H9 (cell line): ENCODE results near the gene PSMA3. TPM values are rescaled to one million over a fixed set of nuclear protein-coding genes. Genes with fewer than 3 reads are reported as not detected.

ENCODE experiments used
- DNase-seq: peaks from one replicate; pipeline ENCODE4 v3.0.0-alpha.2; 2017
- H2AFZ ChIP-seq: one replicate; pipeline ENCODE4 v1.6.1; 2013; ENCODE audit warnings: mild to moderate bottlenecking, low read length, control low read depth, moderate library complexity
- H2AK5ac ChIP-seq: 2 replicates; pipeline ENCODE4 v1.6.1; 2013; ENCODE audit warnings: low read length, control low read depth, mixed read lengths; ENCODE audit not compliant: insufficient read length
- H2BK120ac ChIP-seq: one replicate; pipeline ENCODE4 v1.6.1; 2013; ENCODE audit warnings: low read depth, mild to moderate bottlenecking, low read length, control low read depth, inconsistent platforms; ENCODE audit not compliant: poor library complexity, severe bottlenecking
- H2BK12ac ChIP-seq: 2 replicates; pipeline ENCODE4 v1.6.1; 2013; ENCODE audit warnings: low read length, control low read depth, mixed read lengths, low read depth; ENCODE audit not compliant: insufficient read length
- H2BK15ac ChIP-seq: 2 replicates; pipeline ENCODE4 v1.6.1; 2013; ENCODE audit warnings: low read depth, low read length, control low read depth
- H2BK20ac ChIP-seq: one replicate; pipeline ENCODE4 v1.6.1; 2013; ENCODE audit warnings: low read depth, mild to moderate bottlenecking, low read length, control low read depth, inconsistent platforms; ENCODE audit not compliant: poor library complexity, severe bottlenecking
- H2BK5ac ChIP-seq: 2 replicates; pipeline ENCODE4 v1.6.1; 2013; ENCODE audit warnings: low read length, control low read depth, mixed read lengths; ENCODE audit not compliant: insufficient read length
- H3K14ac ChIP-seq: 2 replicates; pipeline ENCODE4 v1.6.1; 2013; ENCODE audit warnings: low read length, control low read depth; ENCODE audit not compliant: insufficient read depth
- H3K18ac ChIP-seq: 2 replicates; pipeline ENCODE4 v1.6.1; 2013; ENCODE audit warnings: low read depth, mild to moderate bottlenecking, mixed read lengths, low read length, control low read depth; ENCODE audit not compliant: insufficient read length
- H3K23ac ChIP-seq: 2 replicates; pipeline ENCODE4 v1.6.1; 2013; ENCODE audit warnings: low read length, control low read depth, mixed read lengths, low read depth; ENCODE audit not compliant: insufficient read length
- H3K23me2 ChIP-seq: 2 replicates; pipeline ENCODE4 v1.6.1; 2013; ENCODE audit warnings: low read depth, mild to moderate bottlenecking, mixed read lengths, low read length, control low read depth; ENCODE audit not compliant: insufficient read length, poor library complexity, severe bottlenecking
- H3K27ac ChIP-seq: 2 replicates; pipeline ENCODE4 v1.5.1; 2013; ENCODE audit warnings: low read length, control low read depth, mixed read lengths, low read depth; ENCODE audit not compliant: insufficient read length
- H3K27me3 ChIP-seq: 2 replicates; pipeline ENCODE4 v1.6.1; 2013; ENCODE audit warnings: low read length, control low read depth, inconsistent platforms; ENCODE audit not compliant: insufficient read depth
- H3K4ac ChIP-seq: 2 replicates; pipeline ENCODE4 v1.6.1; 2013; ENCODE audit warnings: low read depth, mild to moderate bottlenecking, control low read depth, inconsistent platforms, low read length, moderate library complexity
- H3K4me1 ChIP-seq: 2 replicates; pipeline ENCODE4 v1.6.1; 2013; ENCODE audit warnings: low read length, control low read depth, inconsistent platforms; ENCODE audit not compliant: insufficient read depth
- H3K4me2 ChIP-seq: 2 replicates; pipeline ENCODE4 v1.6.1; 2013; ENCODE audit warnings: low read length, control low read depth, mixed read lengths; ENCODE audit not compliant: insufficient read length, insufficient read depth
- H3K56ac ChIP-seq: 2 replicates; pipeline ENCODE4 v1.6.1; 2013; ENCODE audit warnings: low read depth, mild to moderate bottlenecking, mixed read lengths, low read length, control low read depth; ENCODE audit not compliant: insufficient read length
- H3K79me1 ChIP-seq: 2 replicates; pipeline ENCODE4 v1.6.1; 2013; ENCODE audit warnings: low read depth, mild to moderate bottlenecking, moderate library complexity, low read length, control low read depth, inconsistent platforms; ENCODE audit not compliant: insufficient read depth, poor library complexity, severe bottlenecking
- H3K79me2 ChIP-seq: 2 replicates; pipeline ENCODE4 v1.6.1; 2013; ENCODE audit warnings: low read length, control low read depth, inconsistent platforms; ENCODE audit not compliant: insufficient read depth
- H3K9ac ChIP-seq: 2 replicates; pipeline ENCODE4 v1.6.1; 2013; ENCODE audit warnings: low read length, control low read depth, mixed read lengths; ENCODE audit not compliant: insufficient read length; ENCODE audit errors: extremely low read depth
- H3K9me3 ChIP-seq: one replicate; pipeline ENCODE4 v1.6.1; 2013; ENCODE audit warnings: low read depth, low read length, inconsistent platforms; ENCODE audit not compliant: control insufficient read depth
- H3T11ph ChIP-seq: one replicate; pipeline ENCODE4 v1.6.1; 2013; ENCODE audit warnings: mild to moderate bottlenecking, low read length, control low read depth, inconsistent platforms
- H4K20me1 ChIP-seq: one replicate; pipeline ENCODE4 v1.6.1; 2013; ENCODE audit not compliant: control insufficient read depth, insufficient read length, insufficient read depth
- H4K5ac ChIP-seq: 2 replicates; pipeline ENCODE4 v1.6.1; 2013; ENCODE audit warnings: low read depth, mild to moderate bottlenecking, mixed read lengths, low read length, control low read depth; ENCODE audit not compliant: insufficient read length
- H4K8ac ChIP-seq: replicated peaks from 2 replicates; pipeline ENCODE4 v1.6.1; 2013; ENCODE audit warnings: low read length, control low read depth, mixed read lengths, low read depth; ENCODE audit not compliant: insufficient read length
- H4K91ac ChIP-seq: 2 replicates; pipeline ENCODE4 v1.6.1; 2013; ENCODE audit warnings: low read depth, mild to moderate bottlenecking, moderate library complexity, mixed read lengths, low read length, control low read depth; ENCODE audit not compliant: insufficient read length
- H3K27ac Mint-ChIP-seq, 3 experiments: 2 replicates in 2 of 3; 3 replicates in 1 of 3; pipeline ENCODE4 v1.8.0; 2020 to 2021; ENCODE audit warnings: mixed read lengths in 3 of 3, mild to moderate bottlenecking in 1 of 3, moderate library complexity in 1 of 3
- H3K27me3 Mint-ChIP-seq: 2 replicates; pipeline ENCODE4 v1.8.0; 2021; ENCODE audit warnings: low read depth, mild to moderate bottlenecking, moderate library complexity, mixed read lengths
- H3K36me3 Mint-ChIP-seq, 3 experiments: 2 replicates in 2 of 3; 3 replicates in 1 of 3; pipeline ENCODE4 v1.8.0; 2020 to 2021; ENCODE audit warnings: low read depth in 3 of 3, mixed read lengths in 3 of 3; ENCODE audit not compliant: insufficient read depth in 1 of 3
- H3K4me1 Mint-ChIP-seq, 2 experiments: 2 replicates each; pipeline ENCODE4 v1.8.0; 2020; ENCODE audit warnings: mixed read lengths in 2 of 2
- H3K4me3 Mint-ChIP-seq, 2 experiments: 2 replicates in 1 of 2; 3 replicates in 1 of 2; pipeline ENCODE4 v1.8.0; 2020 to 2021; ENCODE audit warnings: mild to moderate bottlenecking in 2 of 2, mixed read lengths in 2 of 2, moderate library complexity in 1 of 2
- H3K9me3 Mint-ChIP-seq, 2 experiments: 2 replicates in 1 of 2; 3 replicates in 1 of 2; pipeline ENCODE4 v1.8.0; 2020; ENCODE audit warnings: mild to moderate bottlenecking in 2 of 2, mixed read lengths in 2 of 2, moderate library complexity in 1 of 2
- WGBS: extraction: QIAGEN DNeasy Blood & Tissue Kit; methylation state at CpG from one replicate; pipeline ENCODE4 v1.1.7; 2013; ENCODE audit warnings: missing lambda C conversion rate, low lambda C conversion rate, mixed read lengths; ENCODE audit not compliant: insufficient read length; ENCODE audit errors: extremely low coverage; 5-methylcytosine and 5-hydroxymethylcytosine counted together
- total RNA-seq: library from RNA; stranded (reverse); gene quantifications from 2 replicates; pipeline ENCODE4 v1.2.1, GENCODE V29; 2021
- TF ChIP-seq, protein P1 (sequence below): fragments of 200-600 bp; sonication (generic); conservative IDR thresholded peaks from 3 replicates; pipeline ENCODE4 v1.8.0; 2021; ENCODE audit warnings: antibody characterized with exemption, mild to moderate bottlenecking

PSMA3 gene
- total RNA-seq, 1 experiment from 2014 or later: 342 TPM

DNA sequence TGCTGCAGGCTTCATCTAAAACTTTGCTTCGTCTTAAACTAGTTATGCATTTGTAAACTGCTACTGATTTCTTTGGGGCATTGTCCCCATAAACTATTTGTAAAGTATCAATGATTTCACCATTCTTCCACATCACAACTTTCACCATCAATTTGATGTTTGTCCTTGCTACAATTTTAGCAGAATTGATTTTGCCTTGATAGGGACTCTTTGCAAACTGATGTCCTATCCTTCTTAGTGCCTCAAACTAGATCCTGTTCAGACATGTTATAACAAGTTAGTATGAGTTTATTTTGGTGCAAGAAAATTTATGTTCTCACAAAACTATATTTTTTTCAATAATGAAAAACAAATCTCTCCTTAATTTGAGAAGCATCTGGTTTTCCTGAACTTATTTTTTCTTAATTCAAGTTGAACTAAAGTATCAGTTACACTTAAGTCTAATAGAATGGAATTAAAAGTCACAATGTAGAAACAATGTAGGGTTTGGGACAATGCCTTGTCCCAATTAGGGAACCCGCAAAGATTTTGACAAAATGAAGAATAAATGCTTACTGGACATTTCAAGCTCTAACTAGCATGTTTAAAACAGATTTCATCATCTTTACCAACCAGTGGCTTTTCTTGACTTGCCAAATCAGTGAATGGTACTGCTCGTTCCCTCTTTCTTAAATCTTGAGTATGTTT is 43.6 kb downstream of the PSMA3 start:
- H3K9ac ChIP-seq: no peak overlapping the region
- H2BK15ac ChIP-seq: no peak overlapping the region
- no peaks in the 10 kb centered on the region for H3K4me1 Mint-ChIP-seq
- H3K9me3 Mint-ChIP-seq: no peaks in the 10 kb centered on the region
- H3K4me2 ChIP-seq: no peak overlapping the region
- H2BK5ac ChIP-seq: no peak overlapping the region
- no peaks in the 10 kb centered on the region for H3K4me1 ChIP-seq
- H3K4ac ChIP-seq: no peak overlapping the region
- H3K79me2 ChIP-seq: peaks cover 4% of the 10 kb centered on the region; the same call in 1 of the 2 replicates
- no peak overlapping the region for H3K27ac ChIP-seq
- H3K23me2 ChIP-seq: no peaks in the 10 kb centered on the region
- no peak overlapping the region for H3K18ac ChIP-seq
- no peaks in the 10 kb centered on the region for H3K27me3 ChIP-seq
- no peaks in the 10 kb centered on the region for H4K20me1 ChIP-seq
- no peaks in the 10 kb centered on the region for H3K27me3 Mint-ChIP-seq
- no peak overlapping the region for H2BK20ac ChIP-seq
- H2AFZ ChIP-seq: no peak overlapping the region
- no peak overlapping the region for H3T11ph ChIP-seq
- no peak overlapping the region for H2AK5ac ChIP-seq
- H4K91ac ChIP-seq: no peak overlapping the region
- H3K23ac ChIP-seq: no peak overlapping the region
- H3K4me3 Mint-ChIP-seq: no peak overlapping the region
- no peak overlapping the region for H4K5ac ChIP-seq
- H3K9me3 ChIP-seq: no peaks in the 10 kb centered on the region
- no peak overlapping the region for H4K8ac ChIP-seq
- peaks cover 5% of the 10 kb centered on the region for H3K79me1 ChIP-seq
- no peak overlapping the region for H2BK12ac ChIP-seq
- H2BK120ac ChIP-seq: no peak overlapping the region
- TF ChIP-seq, protein P1, sequence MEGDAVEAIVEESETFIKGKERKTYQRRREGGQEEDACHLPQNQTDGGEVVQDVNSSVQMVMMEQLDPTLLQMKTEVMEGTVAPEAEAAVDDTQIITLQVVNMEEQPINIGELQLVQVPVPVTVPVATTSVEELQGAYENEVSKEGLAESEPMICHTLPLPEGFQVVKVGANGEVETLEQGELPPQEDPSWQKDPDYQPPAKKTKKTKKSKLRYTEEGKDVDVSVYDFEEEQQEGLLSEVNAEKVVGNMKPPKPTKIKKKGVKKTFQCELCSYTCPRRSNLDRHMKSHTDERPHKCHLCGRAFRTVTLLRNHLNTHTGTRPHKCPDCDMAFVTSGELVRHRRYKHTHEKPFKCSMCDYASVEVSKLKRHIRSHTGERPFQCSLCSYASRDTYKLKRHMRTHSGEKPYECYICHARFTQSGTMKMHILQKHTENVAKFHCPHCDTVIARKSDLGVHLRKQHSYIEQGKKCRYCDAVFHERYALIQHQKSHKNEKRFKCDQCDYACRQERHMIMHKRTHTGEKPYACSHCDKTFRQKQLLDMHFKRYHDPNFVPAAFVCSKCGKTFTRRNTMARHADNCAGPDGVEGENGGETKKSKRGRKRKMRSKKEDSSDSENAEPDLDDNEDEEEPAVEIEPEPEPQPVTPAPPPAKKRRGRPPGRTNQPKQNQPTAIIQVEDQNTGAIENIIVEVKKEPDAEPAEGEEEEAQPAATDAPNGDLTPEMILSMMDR: no peak
- DNase-seq: no peak
- no peak overlapping the region for H3K14ac ChIP-seq
- peak overlapping the region in 2 of 3 experiments; percentile 27 to 46; a peak in 3 of 7 replicates for H3K27ac Mint-ChIP-seq
- WGBS: no CpG with 5 or more reads among the region's 3 CpGs
- H3K56ac ChIP-seq: no peak overlapping the region
- peaks cover 26 to 80% (median 72%) of the 10 kb centered on the region in 3 experiments; a peak in 6 of 7 replicates for H3K36me3 Mint-ChIP-seq
